ENCODE results near the gene PITPNM3.

GRCh38 chr17:6439951-6440350 is 116.4 kb downstream of the PITPNM3 start:
- TF ChIP-seq POLR2AphosphoS5 (IDR thresholded peaks at IDR 0.05): no peak
- no peak for TF ChIP-seq CTCF (IDR thresholded peaks at IDR 0.05)
- no peak for TF ChIP-seq POLR2A (IDR thresholded peaks at IDR 0.05)
